HUES64 (cell line): ENCODE results near the gene WASF1.

ENCODE experiments used
- H3K27ac ChIP-seq: 2 replicates; pipeline ENCODE4 v1.7.0; 2013; ENCODE audit warnings: low read depth, low read length, inconsistent platforms
- H3K27me3 ChIP-seq: 2 replicates; pipeline ENCODE4 v1.6.1; 2013; ENCODE audit warnings: mild to moderate bottlenecking, low read length; ENCODE audit not compliant: insufficient read depth
- H3K36me3 ChIP-seq: 2 replicates; pipeline ENCODE4 v1.6.1; 2013; ENCODE audit warnings: mild to moderate bottlenecking, low read length; ENCODE audit not compliant: insufficient read depth
- H3K4me1 ChIP-seq: 2 replicates; pipeline ENCODE4 v1.6.1; 2013; ENCODE audit warnings: mild to moderate bottlenecking, low read length, moderate library complexity; ENCODE audit not compliant: insufficient read depth
- H3K4me3 ChIP-seq: 2 replicates; pipeline ENCODE4 v1.5.1; 2013; ENCODE audit warnings: mild to moderate bottlenecking, low read length, moderate library complexity
- H3K9ac ChIP-seq: 2 replicates; pipeline ENCODE4 v1.6.1; 2013; ENCODE audit warnings: mild to moderate bottlenecking, low read depth, low read length
- H3K9me3 ChIP-seq: 2 replicates; pipeline ENCODE4 v1.6.1; 2013; ENCODE audit warnings: low read depth, low read length; ENCODE audit not compliant: insufficient read depth
- WGBS: fragments of 150-250, 120-280 bp; methylation state at CpG from one replicate; pipeline ENCODE4 v1.1.7; 2013; ENCODE audit warnings: missing lambda C conversion rate; 5-methylcytosine and 5-hydroxymethylcytosine counted together

WASF1 gene

GRCh38 chr6:110053395-110054240, 125.9 kb downstream of the WASF1 start:
- WGBS, result 40% methylated on average over 5 of the region's 5 CpGs
- no peak overlapping the region for H3K9ac ChIP-seq

GRCh38 chr6:110050440-110050813, 129.0 kb downstream of the WASF1 start:
- no peak overlapping the region for H3K9ac ChIP-seq
- WGBS, result 95% methylated on average over 3 of the region's 3 CpGs
- H3K9me3 ChIP-seq, result no peaks in the 10 kb centered on the region; the same call in 1 of the 2 replicates
- no peaks in the 10 kb centered on the region for H3K27me3 ChIP-seq
- no peak overlapping the region for H3K27ac ChIP-seq
- no peaks in the 10 kb centered on the region for H3K36me3 ChIP-seq
- H3K4me1 ChIP-seq, result no peaks in the 10 kb centered on the region; the same call in 1 of the 2 replicates
- no peak overlapping the region for H3K4me3 ChIP-seq

More at GRCh38 chr6:110053395-110054240, 125.9 kb downstream of the WASF1 start:
- Histone ChIP-seq H3K4me3 (no peak overlapping the region), H3K9me3 (no peaks in the 10 kb centered on the region), H3K27me3 (no peaks in the 10 kb centered on the region), H3K36me3 (no peaks in the 10 kb centered on the region), H3K4me1 (peaks cover 5% of the 10 kb centered on the region; the same call in 1 of the 2 replicates), H3K27ac (no peak overlapping the region)
